SHP77 treated with DMSO at 0.1 percent for 48 hours (cell line): ENCODE results near the gene ADRA2B.
"Not testable (repeated sequence)": the region's sequence is repeated elsewhere in the genome, so short reads cannot be mapped to it uniquely, and the experiment has no call there.

Experiments
- DNase-seq: peaks from one replicate; lab custom pipeline; 2025; lab: John Stamatoyannopoulos, UW

The ADRA2B gene

DNA sequence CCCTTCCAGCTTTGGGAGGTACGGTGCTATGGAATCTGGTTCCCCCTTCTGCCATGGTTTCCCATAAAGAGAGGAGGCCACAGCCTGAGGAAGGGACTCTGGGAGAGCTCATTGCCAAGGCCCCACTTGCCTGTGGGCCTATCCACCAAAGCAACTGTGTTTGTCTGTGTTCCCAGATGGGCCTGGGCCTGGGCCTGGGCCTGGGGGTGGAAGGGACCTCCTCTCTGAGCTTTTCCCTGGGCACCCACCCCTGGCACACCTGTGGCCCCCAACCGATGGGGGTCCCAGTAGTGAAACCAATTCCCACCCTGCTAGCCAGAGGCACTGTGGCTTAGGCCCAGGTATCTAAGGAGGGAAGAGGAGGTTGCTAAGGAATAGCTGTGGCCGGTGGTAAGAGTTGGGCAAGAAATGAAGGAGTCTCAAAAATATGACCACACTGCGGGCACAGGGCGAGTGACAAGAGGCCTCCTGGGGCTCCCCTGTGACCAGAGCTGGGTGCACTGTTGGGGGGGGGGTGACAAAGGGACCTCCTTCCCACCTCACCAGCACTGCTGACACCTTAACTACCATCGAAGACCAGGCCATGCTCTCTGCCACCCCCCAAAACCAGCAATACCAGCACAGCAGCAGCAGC is 33.8 kb upstream of the ADRA2B start:
- DNase-seq = no peak

DNA sequence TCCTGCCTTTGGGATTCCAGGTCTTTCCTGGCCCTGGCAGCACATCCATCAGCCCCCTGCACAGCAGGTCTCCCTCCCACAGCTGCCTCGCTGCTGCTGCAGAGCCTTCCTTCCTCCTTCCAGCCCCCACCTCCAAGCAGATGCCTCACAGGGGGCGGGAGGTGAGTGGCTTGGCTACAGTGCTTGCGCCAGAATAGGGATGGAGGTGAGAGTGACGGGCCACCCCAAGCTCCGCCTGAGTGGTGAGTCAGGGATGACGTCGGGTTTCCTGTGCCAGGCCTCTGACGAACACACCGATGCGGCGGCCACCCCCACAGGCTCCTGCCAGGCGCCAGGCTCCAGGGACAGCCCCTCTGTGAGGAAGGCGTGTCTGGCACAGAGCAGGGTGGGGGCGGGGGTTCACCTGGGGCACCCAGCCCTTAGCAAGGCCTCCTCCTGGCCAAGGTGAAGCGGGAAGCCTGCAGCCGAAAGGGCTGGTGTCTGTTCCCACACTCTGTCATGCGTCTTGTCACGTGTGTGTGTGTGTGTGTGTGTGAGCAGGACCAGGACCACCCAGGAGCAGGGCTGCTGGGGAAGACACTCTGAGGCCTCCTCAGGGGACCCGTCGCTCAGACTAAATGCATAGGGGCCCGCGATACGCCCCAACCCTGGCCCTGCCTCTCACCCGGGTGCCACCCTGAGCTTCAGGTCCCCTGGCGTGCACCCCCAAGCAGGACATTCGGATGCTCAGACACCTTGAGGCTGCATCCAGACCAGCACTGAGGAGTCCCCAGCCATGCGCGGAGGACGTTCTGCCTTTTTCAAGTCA is 32.2 kb upstream of the ADRA2B start:
- DNase-seq = peak; percentile 69

- DNase-seq = no peak
These were observed 31.3 kb upstream of the ADRA2B start for GRCh38 chr2:96147593-96148201.

DNA sequence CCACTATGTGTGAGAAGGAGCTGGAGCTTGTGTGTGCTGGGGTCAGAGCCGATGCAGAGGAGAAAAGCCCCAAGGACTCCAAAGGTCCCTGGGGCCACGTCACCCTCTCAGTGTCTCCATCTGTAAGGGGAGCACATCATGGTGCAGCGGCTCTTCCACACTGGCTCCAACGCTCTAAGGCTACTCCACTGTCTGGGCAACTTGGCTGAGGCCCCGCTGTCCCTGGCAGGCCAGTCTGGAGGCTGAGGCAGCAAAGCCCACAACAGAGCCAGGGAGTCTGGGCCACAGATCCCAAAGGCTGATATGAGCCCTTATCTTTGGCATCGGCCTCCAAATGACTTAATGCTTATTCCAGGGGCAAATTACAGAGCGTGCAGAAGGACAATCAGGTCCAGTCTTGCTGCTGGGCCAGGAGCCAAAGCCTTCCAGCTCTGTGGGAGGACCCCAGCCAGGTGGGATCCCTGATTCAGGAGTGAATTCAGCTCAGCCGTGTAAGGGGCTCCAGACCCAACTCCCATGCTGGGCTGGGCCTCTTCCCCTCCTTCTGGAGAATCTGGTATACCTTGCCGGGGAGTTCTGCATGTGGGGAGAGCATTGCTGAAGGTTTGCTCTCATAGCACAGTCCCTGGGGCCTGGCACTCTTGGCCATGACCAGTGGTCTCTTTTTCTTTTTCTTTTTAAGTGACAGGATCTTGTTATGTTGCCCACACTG is 30.7 kb upstream of the ADRA2B start:
- no peak for DNase-seq

DNA sequence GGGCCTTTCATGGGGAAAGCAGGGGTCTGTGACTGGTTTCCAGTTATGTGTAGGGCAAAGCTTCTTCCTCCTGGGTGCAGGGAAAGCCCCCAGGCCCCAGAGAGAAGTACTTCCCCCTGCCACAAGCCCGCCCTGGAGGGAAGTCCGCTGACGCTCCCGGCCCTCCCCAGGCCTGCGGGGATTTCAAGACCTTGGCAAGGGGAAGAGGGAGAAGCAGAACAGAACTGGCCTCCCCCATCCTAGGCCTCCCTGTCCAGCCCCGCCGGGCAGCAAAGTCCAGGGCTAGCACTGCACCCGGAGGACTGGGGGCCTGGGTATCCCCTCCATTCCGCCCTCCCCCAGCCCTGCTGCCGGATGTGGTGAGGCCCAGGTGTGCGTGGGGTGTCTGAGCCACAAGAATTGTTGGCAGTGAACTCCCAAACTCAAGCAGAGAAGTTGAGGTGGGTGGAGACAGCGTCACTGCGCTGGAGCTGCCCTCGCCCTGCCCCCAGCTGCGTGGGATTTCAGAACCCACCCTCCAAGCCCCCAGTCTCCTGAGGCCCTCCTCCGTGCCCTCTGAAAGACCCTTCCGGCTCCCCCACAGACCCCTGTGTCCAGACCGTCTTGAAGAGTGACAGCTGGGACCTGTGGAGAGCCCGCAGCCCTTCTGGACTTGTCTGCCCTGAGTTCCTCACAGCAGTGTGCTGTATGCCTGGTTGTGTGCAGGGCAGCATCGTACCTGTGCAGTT is 29.9 kb upstream of the ADRA2B start:
- no peak for DNase-seq

GRCh38 chr2:96145848-96146152 is 29.4 kb upstream of the ADRA2B start:
- DNase-seq = no peak

DNA sequence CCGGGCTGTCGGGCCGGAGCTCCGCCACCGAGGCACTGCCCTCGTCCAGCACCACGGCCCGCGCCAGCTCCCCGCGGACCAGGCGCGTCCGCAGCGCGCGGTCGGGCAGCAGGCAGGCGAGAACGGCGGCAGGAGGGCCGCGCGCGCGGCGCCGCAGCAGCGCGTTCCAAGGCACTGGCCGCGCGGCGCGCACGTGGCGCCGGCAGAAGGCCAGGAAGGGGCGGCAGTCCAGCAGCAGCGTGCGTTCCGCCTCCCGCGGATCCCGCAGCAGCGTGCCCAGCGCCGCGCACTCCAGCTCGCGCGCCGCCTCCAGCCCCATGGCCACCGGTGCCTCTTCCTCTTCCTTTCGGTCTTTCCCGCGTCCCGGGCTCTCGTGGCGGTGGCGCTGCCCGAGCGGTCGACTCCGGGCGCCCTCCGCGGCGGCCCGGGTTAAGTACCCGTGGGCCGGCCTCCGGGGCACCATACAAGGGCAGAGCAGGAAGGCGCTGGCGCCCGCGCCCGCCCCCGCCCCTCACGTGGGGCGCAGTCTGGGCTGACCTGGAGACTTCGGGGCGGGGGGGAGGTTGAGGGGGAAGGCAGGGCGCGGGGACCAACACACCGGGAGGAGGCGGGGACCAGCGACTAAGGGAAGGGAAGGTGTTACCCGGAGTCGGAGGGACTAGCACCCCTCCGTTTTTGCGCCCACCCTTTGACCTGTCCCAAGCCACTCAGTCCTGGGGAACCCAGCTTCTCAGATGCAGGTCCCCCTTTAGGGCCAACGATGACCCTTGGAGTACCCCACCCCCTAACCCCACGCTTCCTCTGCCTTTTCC is 28.9 kb upstream of the ADRA2B start, which contains the start of gene DUSP2:
TSS of gene DUSP2 (minus strand) at position 405 of the 812 bp plus-strand sequence. CDS start at position 319, 86 bp downstream.
- DNase-seq = no peak

GRCh38 chr2:96144481-96145035 is 28.2 kb upstream of the ADRA2B start:
- DNase-seq = no peak

- DNase-seq = peak; percentile 10
These were observed 27.6 kb upstream of the ADRA2B start for GRCh38 chr2:96143848-96144480.

DNA sequence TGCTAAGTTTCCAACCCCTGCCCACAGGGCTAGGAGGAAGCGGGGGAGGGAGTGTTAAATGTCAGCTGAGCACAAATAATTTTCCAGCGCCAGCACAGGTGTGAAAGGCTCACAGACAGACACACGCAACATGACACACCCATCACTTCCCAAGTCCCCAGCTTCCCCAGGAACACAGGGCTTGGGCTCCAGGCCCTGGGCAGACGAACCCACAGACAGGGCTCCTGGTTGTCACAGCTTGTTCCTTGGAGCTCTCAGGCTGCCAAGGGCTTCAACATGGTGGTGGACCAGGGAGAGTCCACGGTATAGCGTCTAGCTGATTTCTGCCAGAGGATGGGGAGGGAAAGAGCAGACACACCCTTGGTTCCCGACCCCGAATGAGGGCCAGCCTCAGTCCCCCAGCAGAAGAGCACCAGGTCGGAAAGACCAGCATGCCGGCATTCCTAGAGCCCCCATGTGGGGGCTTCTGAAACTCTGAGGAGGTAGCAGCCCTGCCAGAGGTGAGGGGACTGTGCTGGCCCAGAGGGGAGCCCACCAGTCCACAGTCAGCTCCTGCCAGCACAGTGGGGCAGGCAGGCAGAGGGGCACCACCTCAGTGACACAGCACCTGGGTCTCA is 27.0 kb upstream of the ADRA2B start:
- DNase-seq = no peak

GRCh38 chr2:96142217-96143113 is 26.1 kb upstream of the ADRA2B start:
- DNase-seq = no peak

DNA sequence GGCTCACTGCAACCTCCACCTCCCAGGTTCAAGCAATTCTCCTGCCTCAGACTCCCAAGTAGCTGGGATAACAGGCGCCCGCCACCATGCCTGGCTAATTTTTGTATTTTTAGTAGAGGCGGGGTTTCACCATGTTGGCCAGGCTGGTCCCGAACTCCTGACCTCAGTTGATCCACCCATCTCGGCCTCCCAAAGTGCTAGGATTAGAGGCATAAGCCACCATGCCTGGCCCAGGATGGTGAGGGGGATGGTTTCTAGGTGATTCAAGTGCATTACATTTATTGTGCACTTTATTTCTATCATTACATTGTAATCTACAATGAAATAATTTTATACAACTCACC is 25.2 kb upstream of the ADRA2B start:
- DNase-seq = not testable (repeated sequence)

GRCh38 chr2:96140941-96141623 is 24.7 kb upstream of the ADRA2B start:
- no peak for DNase-seq

- no peak for DNase-seq
These were observed 22.9 kb upstream of the ADRA2B start for GRCh38 chr2:96139181-96139758.

DNA sequence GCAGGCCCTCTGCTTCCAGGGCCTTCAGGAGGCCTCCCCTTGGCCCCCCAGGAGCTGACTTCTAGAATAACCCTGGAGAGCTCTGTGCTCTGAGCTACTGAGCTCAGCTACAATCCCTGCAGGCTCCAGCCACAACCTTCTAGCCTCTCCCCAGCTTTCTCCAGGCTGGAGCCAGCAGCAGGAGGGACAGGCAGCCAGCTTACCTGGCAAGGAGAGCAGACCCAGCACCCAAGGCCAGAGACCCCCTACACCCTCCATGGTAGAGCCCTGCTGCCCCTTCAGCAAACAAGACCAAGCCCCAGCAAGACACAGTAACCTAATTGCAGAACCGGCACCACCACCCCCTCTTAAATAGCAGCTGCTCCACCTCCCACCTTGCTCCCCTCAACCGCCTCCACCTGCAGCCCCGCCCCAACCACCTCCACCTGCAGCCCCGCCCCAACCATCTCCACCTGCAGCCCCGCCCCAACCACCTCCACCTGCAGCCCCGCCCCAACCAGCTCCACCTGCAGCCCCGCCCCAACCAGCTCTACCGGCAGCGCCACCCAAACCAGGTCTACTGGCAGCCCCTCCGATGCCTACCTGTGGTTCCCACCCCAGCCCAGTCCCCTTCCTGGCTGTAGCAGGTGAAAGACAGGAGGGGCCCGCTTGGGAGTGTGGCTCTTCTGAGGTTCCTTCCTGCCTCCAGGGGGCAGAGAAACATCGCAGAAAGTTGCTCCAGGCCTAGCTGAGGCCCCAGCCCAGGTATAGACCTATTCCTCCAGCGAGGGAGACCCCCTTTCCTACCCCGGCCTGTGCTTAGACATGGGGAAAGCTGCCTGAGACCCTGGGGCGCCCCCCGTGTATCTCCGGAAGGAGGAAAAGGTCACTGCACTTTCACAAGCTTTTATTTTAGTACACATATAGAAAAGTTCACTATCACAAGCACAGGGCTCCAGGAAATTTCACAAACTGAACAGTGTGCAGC is 22.1 kb upstream of the ADRA2B start, which contains the start of gene ASTL:
TSS of gene ASTL (minus strand) at position 324 of the 967 bp plus-strand sequence. CDS start at position 258, 66 bp downstream.
- no peak for DNase-seq
